ENCODE data around the gene MESP2. TPM values are rescaled to one million over a fixed set of nuclear protein-coding genes. Genes with fewer than 3 reads are reported as not detected.

The MESP2 gene
- total and polyA plus RNA-seq, 2 experiments from 2014 or later: 0.30 TPM; not detected in 1

DNA sequence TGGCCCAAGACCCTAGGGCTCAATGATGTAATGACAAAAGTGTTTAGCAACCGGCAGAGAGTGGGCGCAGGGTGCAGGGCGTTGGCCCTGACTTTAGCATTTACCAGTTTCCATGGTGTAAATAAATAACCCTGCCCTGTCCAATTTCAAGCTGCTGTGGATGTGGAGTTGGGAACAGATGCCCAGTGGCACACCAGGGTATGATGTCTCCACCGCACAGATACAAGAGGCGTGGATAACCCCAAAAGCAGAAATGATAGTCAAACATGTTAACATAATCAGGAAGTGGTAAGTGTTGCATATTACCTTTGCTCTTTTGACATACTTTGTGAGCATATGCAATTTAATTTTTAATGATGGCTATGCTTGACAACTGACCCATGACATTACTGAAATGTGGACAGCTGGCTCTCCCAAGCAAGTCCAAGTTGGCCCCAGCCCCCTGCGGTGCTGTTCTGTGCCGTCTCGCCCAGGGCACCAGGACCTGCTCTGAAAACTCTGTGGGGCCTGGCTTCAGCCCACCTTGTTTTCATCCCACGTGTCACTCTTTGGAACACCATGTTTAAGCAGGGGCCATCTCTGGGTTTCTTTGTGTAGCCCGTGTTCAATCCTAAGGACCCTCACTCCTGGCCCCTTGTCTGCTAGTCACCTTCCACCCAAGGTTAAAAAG lies 49.3 kb downstream of the MESP2 start:
- Histone ChIP-seq H3K27me3 (no peaks in the 10 kb centered on the region), H3K27ac (no peak overlapping the region), H2AFZ (no peak overlapping the region), H4K20me1 (ENCODE audit: insufficient read depth, poor library complexity, severe bottlenecking) (no peaks in the 10 kb centered on the region), H3K9me3 (ENCODE audit: low read depth) (no peaks in the 10 kb centered on the region), H3K36me3 (replicated peaks; ENCODE audit: insufficient read depth, low read depth) (no peaks in the 10 kb centered on the region), H3K4me3 (no peak overlapping the region), H3K4me1 (ENCODE audit: insufficient read depth) (peaks cover 15% of the 10 kb centered on the region), H3K4me2 (no peak overlapping the region), H3K9me2 (replicated peaks; ENCODE audit: insufficient read depth) (no peaks in the 10 kb centered on the region), H3K79me2 (no peaks in the 10 kb centered on the region)
- WGBS (ENCODE audit: low lambda C conversion rate, missing lambda C conversion rate): 93% methylated on average over 10 of the region's 10 CpGs
- DNase-seq (ENCODE audit: low spot score): no peak
- no peak for TF ChIP-seq CTCF (IDR thresholded peaks at IDR 0.05; ENCODE audit: poor library complexity)

GRCh38 chr15:89826671-89827655 lies 50.8 kb downstream of the MESP2 start:
- no peak overlapping the region for H3K4me3 ChIP-seq
- H4K20me1 ChIP-seq (ENCODE audit: insufficient read depth, poor library complexity, severe bottlenecking): no peaks in the 10 kb centered on the region
- TF ChIP-seq EZH2 (IDR thresholded peaks at IDR 0.05; ENCODE audit: borderline replicate concordance) (no peak), CTCF (IDR thresholded peaks at IDR 0.05; ENCODE audit: poor library complexity) (no peak), EZH2phosphoT487 (IDR thresholded peaks at IDR 0.05; ENCODE audit: low read depth, severe bottlenecking, unreplicated experiment) (no peak)
- WGBS (ENCODE audit: low lambda C conversion rate, missing lambda C conversion rate): 93% methylated on average over 13 of the region's 13 CpGs
- no peaks in the 10 kb centered on the region for H3K79me2 ChIP-seq
- no peak overlapping the region for H3K27ac ChIP-seq
- H3K9me2 ChIP-seq (replicated peaks; ENCODE audit: insufficient read depth): no peaks in the 10 kb centered on the region
- H3K9me3 ChIP-seq (ENCODE audit: low read depth): no peaks in the 10 kb centered on the region
- no peak overlapping the region for H2AFZ ChIP-seq
- H3K36me3 ChIP-seq (replicated peaks; ENCODE audit: insufficient read depth, low read depth): no peaks in the 10 kb centered on the region
- no peak overlapping the region for H3K4me2 ChIP-seq
- H3K4me1 ChIP-seq (ENCODE audit: insufficient read depth): peaks cover 15% of the 10 kb centered on the region
- no peak for DNase-seq (ENCODE audit: low spot score)
- no peaks in the 10 kb centered on the region for H3K27me3 ChIP-seq

- Histone ChIP-seq H3K4me3 (no peak overlapping the region), H3K79me2 (no peaks in the 10 kb centered on the region), H3K36me3 (replicated peaks; ENCODE audit: insufficient read depth, low read depth) (no peaks in the 10 kb centered on the region), H3K27ac (no peak overlapping the region), H3K4me2 (no peak overlapping the region), H3K4me1 (ENCODE audit: insufficient read depth) (peaks cover 15% of the 10 kb centered on the region), H3K27me3 (no peaks in the 10 kb centered on the region), H2AFZ (no peak overlapping the region), H3K9me2 (replicated peaks; ENCODE audit: insufficient read depth) (no peaks in the 10 kb centered on the region), H3K9me3 (ENCODE audit: low read depth) (no peaks in the 10 kb centered on the region), H4K20me1 (ENCODE audit: insufficient read depth, poor library complexity, severe bottlenecking) (no peaks in the 10 kb centered on the region)
- no peak for DNase-seq (ENCODE audit: low spot score)
- TF ChIP-seq EZH2 (IDR thresholded peaks at IDR 0.05; ENCODE audit: borderline replicate concordance) (no peak), EZH2phosphoT487 (IDR thresholded peaks at IDR 0.05; ENCODE audit: low read depth, severe bottlenecking, unreplicated experiment) (no peak), CTCF (IDR thresholded peaks at IDR 0.05; ENCODE audit: poor library complexity) (no peak)
- 94% methylated on average over 3 of the region's 4 CpGs for WGBS (ENCODE audit: low lambda C conversion rate, missing lambda C conversion rate)
Observed at GRCh38 chr15:89827829-89828228, 51.7 kb downstream of the MESP2 start.

Other genes starting within 250 kb of the MESP2 start
- 1.3 and 2.3 TPM in 2 replicates for gene TICRR, start 200.9 kb upstream of the MESP2 start, total RNA-seq
- 0.47 and 0.91 TPM in 2 replicates for gene TICRR, start 200.9 kb upstream of the MESP2 start, polyA plus RNA-seq
- 3.0 and 5.3 TPM in 2 replicates for gene KIF7, start 120.9 kb upstream of the MESP2 start, total RNA-seq
- 3.1 and 5.0 TPM in 2 replicates for gene KIF7, start 120.9 kb upstream of the MESP2 start, polyA plus RNA-seq
- gene PLIN1, start 97.0 kb upstream of the MESP2 start, total RNA-seq: 3.5 and 6.3 TPM in 2 replicates
- 2.6 and 6.8 TPM in 2 replicates for gene PLIN1, start 97.0 kb upstream of the MESP2 start, polyA plus RNA-seq
- gene PEX11A, start 85.6 kb upstream of the MESP2 start, total RNA-seq: 10.7 and 12.7 TPM in 2 replicates
- gene PEX11A, start 85.6 kb upstream of the MESP2 start, polyA plus RNA-seq: 7.6 and 10.0 TPM in 2 replicates
- 0.13 TPM in 1 of 2 replicates, not detected in the other for gene WDR93, start 85.5 kb upstream of the MESP2 start, total RNA-seq
- 0.57 TPM in 1 of 2 replicates, not detected in the other for gene WDR93, start 85.5 kb upstream of the MESP2 start, polyA plus RNA-seq
- 0.48 and 0.50 TPM in 2 replicates for gene MESP1, start 25.1 kb upstream of the MESP2 start, total RNA-seq
- 1.0 and 2.7 TPM in 2 replicates for gene MESP1, start 25.1 kb upstream of the MESP2 start, polyA plus RNA-seq
- gene ANPEP, start 38.5 kb downstream of the MESP2 start, total RNA-seq: 115 and 137 TPM in 2 replicates
- 123 and 166 TPM in 2 replicates for gene ANPEP, start 38.5 kb downstream of the MESP2 start, polyA plus RNA-seq
- gene AP3S2, start 117.7 kb downstream of the MESP2 start, total RNA-seq: 51.7 and 61.2 TPM in 2 replicates
- gene AP3S2, start 117.7 kb downstream of the MESP2 start, polyA plus RNA-seq: 14.2 and 15.6 TPM in 2 replicates
- 6.8 and 8.6 TPM in 2 replicates for gene ARPIN, start 136.6 kb downstream of the MESP2 start, total RNA-seq
- 3.8 and 6.5 TPM in 2 replicates for gene ARPIN, start 136.6 kb downstream of the MESP2 start, polyA plus RNA-seq
- 14.2 and 17.2 TPM in 2 replicates for gene ZNF710, start 225.0 kb downstream of the MESP2 start, total RNA-seq
- gene ZNF710, start 225.0 kb downstream of the MESP2 start, polyA plus RNA-seq: 14.5 and 19.7 TPM in 2 replicates

Data from hepatocyte (in vitro differentiated cells).